T-helper 17 cell (primary cell): ENCODE results near the gene XRCC5. TPM values are rescaled to one million over a fixed set of nuclear protein-coding genes. Genes with fewer than 3 reads are reported as not detected.

ENCODE experiments used
- ATAC-seq: fragments of 150-1000 bp; cut with Tn5 transposase; 2 replicates; pipeline ENCODE4 v1.10.0; 2021; ENCODE audit warnings: mild to moderate bottlenecking, moderate library complexity
- DNase-seq, 3 donors: peaks; one replicate each; pipeline versions ENCODE4 v3.0.0 to v3.0.0-alpha.2; 2020 to 2021
- H3K9me3 ChIP-seq: one replicate; pipeline ENCODE4 v1.7.0; 2013; ENCODE audit warnings: low read length, mild to moderate bottlenecking; ENCODE audit not compliant: control insufficient read depth, poor library complexity, severe bottlenecking
- H3K27ac Mint-ChIP-seq: one replicate; pipeline ENCODE4 v1.8.0; 2022; ENCODE audit warnings: mild to moderate bottlenecking, moderate library complexity, mixed read lengths
- H3K27me3 Mint-ChIP-seq: one replicate; pipeline ENCODE4 v1.8.0; 2022; ENCODE audit warnings: mixed read lengths
- H3K36me3 Mint-ChIP-seq: one replicate; pipeline ENCODE4 v1.8.0; 2022; ENCODE audit warnings: low read depth, mixed read lengths
- H3K4me1 Mint-ChIP-seq: one replicate; pipeline ENCODE4 v1.8.0; 2022; ENCODE audit warnings: mild to moderate bottlenecking, mixed read lengths
- H3K4me3 Mint-ChIP-seq: one replicate; pipeline ENCODE4 v1.8.0; 2022; ENCODE audit warnings: mild to moderate bottlenecking, moderate library complexity, mixed read lengths
- total RNA-seq, 4 donors: library from RNA in 2 of 4; stranded (reverse) in 2 of 4; gene quantifications; one replicate each; pipeline ENCODE4 v1.2.3 and lab custom pipeline; 2022 to 2026

Gene XRCC5
- total RNA-seq, 2 donors from 2014 or later = 151 to 161 TPM

DNA sequence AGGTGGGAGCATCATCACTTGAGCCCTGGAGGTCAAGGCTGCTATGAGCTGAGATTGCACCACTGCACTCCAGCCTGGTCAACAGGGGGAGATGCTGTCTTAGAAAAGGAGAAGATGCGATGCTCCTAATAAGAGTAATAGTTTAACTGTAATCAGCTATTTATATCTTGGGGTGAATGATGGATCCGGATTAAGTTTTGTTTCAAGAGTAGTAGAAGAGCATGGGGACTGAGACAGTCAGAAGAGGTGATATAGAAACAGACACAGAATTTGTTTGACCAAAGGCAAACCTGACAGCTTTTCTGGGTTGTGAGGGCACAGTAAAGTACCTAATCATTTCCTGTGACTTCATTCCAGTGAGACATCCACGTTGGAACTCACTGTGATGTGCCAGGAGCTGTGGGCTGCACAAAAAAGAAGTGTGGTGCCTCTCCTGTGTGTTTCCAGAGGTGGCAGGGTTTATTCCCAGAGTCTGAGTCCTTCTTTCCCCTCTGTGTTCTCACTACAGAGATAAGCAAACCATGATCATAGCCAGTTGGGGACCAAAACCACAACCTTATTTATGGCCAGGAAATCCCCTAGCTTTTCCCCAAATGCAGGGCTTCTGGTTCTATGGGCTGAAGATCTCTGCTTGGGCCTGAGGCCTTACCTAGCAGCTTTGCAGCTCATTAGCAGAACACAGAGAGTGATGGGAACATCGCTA is 113.7 kb downstream of the XRCC5 start:
- Mint-ChIP-seq H3K27ac (peak overlapping the region; percentile 4), H3K4me1 (peaks cover 18% of the 10 kb centered on the region), H3K36me3 (peaks cover 4% of the 10 kb centered on the region), H3K4me3 (no peak overlapping the region), H3K27me3 (no peaks in the 10 kb centered on the region)
- DNase-seq = no peak
- ATAC-seq = peak; percentile 66
- H3K9me3 ChIP-seq = no peaks in the 10 kb centered on the region

DNA sequence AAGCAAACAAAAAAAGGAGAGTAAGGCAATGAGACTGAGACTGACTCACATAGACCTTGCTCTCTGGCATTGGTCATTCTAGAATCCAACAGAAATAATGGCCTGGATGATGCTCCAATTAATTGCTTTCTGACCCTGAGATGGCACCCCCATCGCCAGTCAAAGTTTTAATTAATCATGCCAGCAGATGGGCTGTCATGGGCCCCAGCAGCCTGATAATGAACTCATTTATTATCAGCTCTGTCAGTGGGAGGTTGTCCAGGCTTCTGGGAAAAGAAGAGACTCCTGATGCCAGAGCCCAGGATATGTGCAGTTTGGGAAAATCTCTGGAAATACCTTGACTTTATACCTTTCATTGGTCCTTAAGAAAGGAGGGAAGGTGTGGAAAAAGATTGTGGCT is 115.2 kb downstream of the XRCC5 start:
- peaks cover 4% of the 10 kb centered on the region for H3K36me3 Mint-ChIP-seq
- no peak for ATAC-seq
- no peak overlapping the region for H3K27ac Mint-ChIP-seq
- no peak overlapping the region for H3K4me3 Mint-ChIP-seq
- H3K27me3 Mint-ChIP-seq = no peaks in the 10 kb centered on the region
- no peaks in the 10 kb centered on the region for H3K9me3 ChIP-seq
- peaks cover 16% of the 10 kb centered on the region for H3K4me1 Mint-ChIP-seq
- no peak for DNase-seq

DNA sequence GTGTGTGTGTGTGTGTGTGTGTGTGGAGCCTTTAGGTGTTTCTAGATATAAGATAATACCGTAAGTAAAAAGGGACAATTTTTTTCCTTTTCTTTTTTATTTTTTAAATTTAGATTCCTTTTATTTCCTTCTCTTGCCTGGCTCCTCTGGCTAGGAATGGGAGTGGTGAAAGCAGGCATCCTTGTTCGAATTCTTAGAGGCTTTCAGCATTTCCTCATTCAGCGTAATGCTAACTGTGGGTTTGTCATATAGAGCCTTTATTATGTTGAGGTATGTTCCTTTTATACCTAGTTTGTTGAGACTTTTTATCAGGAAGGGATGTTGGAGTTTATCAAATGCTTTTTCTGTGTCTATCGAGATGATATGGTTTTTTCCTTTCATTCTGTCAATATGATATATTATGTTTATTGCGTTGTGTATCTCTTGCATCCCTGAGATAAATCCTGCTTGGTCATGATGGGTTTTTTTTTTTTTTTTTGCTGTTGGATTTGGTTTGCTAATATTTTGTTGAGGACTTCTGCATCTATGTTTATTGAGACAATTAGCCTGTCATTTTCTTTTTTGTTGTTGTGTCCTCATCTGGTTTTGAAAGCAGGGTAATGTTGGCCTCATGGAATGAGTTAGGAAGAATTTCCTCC is 120.2 kb downstream of the XRCC5 start:
- DNase-seq = no peak
- no peaks in the 10 kb centered on the region for H3K4me1 Mint-ChIP-seq
- no peak overlapping the region for H3K4me3 Mint-ChIP-seq
- ATAC-seq = no peak
- no peaks in the 10 kb centered on the region for H3K27me3 Mint-ChIP-seq
- no peak overlapping the region for H3K27ac Mint-ChIP-seq
- no peaks in the 10 kb centered on the region for H3K9me3 ChIP-seq
- peaks cover 2% of the 10 kb centered on the region for H3K36me3 Mint-ChIP-seq

DNA sequence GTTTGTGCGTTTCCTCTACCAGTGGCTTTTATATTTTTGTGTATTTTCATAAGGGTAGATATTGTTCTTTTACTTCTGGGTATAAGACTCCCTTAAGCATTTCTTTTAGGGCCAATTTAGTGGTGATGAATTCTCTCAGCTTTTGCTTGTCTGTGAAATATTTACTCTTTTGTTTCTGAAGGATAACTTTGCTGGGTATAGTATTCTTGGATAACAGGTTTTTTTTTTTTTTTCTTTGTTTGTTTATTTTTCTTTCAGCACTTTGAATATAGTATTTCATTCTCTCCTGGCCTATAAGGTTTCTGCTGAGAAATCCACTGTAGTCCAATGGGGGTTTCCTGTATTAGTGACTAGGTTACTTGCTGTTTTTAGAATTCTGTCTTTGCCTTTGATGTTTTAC is 122.7 kb downstream of the XRCC5 start:
- Mint-ChIP-seq H3K36me3 (peaks cover 2% of the 10 kb centered on the region), H3K27ac (no peak overlapping the region), H3K4me1 (no peaks in the 10 kb centered on the region), H3K4me3 (no peak overlapping the region), H3K27me3 (no peaks in the 10 kb centered on the region)
- no peaks in the 10 kb centered on the region for H3K9me3 ChIP-seq
- no peak for DNase-seq
- ATAC-seq = no peak

DNA sequence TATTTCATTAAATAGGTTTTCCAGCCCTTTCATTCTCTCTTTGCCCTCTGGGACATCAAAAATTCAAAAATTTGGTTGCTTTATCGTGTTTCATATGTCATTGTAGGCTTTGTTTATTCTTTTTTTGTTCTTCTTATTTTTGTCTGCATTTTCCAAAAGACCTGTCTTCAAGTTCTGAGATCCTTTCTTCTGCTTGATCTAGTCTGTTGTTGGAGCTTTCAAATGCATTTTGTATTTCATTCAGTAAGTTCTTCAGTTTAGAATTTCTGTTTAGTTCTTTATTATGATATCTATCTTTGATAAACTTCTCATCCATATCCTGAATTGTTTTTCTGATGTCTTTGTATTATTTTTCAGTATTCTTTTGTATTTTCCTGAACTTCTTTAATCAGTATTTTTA is 123.6 kb downstream of the XRCC5 start:
- no peak for ATAC-seq
- Mint-ChIP-seq H3K4me1 (no peaks in the 10 kb centered on the region), H3K27me3 (no peaks in the 10 kb centered on the region), H3K4me3 (no peak overlapping the region), H3K27ac (no peak overlapping the region), H3K36me3 (peaks cover 2% of the 10 kb centered on the region)
- H3K9me3 ChIP-seq = no peaks in the 10 kb centered on the region
- DNase-seq = no peak

DNA sequence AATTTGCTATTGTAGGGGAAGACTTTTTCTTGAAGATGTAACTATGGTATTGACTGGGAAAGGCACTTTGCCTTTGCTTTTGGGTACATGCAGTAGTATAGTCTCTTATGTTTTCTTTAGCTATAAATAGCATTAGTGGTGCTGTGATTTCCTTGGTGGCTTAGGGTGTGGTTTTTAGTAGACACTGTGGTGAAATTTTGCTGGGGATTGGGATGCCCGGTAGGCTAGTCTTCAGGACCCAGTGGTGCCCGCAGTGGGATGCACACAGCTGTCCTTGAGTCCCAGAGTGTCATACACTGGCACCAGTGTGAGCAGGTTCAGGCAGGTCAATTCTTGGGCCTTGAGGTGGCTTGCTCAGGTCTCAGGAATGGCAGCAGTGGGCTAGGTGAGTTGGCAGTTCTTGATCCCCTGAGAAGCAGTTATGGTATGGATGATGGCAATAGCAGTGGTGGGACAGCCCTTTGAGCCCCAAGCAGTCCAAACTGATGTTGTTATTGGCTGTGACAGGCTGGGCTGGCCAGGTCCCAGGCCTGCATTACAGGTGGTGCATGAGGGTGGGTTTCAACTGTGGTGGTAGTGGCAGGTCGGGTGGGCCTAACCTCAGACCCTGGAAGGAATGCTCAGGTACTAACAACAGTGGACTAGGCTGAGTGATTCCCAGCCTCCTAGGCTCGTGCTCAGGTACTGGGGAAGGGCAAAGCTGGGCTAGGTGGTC is 124.3 kb downstream of the XRCC5 start:
- ATAC-seq (no peak), DNase-seq (no peak)
- Mint-ChIP-seq H3K4me1 (no peaks in the 10 kb centered on the region), H3K4me3 (no peak overlapping the region), H3K36me3 (peaks cover 2% of the 10 kb centered on the region), H3K27ac (no peak overlapping the region), H3K27me3 (no peaks in the 10 kb centered on the region)
- no peaks in the 10 kb centered on the region for H3K9me3 ChIP-seq

DNA sequence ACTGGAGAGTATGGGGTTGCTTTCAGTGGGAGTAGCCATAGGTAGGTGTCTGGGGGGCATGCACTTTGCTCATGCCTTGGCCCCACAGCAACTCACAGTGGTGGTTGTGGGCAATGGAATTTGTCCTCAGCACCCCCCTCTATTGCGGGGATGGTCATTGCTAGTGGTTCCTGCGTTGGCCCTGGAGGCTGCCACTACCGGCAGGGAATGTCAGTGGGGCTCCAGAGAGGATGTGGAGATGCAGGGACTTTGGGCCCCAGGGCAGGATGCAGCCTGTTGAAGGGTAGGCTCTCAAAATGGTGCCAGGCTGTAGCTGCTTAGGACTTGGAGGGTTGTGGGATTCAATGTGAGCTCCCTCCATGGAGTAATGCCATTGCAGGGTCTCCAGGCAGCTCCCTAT is 125.0 kb downstream of the XRCC5 start:
- no peak overlapping the region for H3K27ac Mint-ChIP-seq
- DNase-seq = no peak
- H3K36me3 Mint-ChIP-seq = peaks cover 2% of the 10 kb centered on the region
- no peaks in the 10 kb centered on the region for H3K9me3 ChIP-seq
- no peak overlapping the region for H3K4me3 Mint-ChIP-seq
- ATAC-seq = no peak
- H3K27me3 Mint-ChIP-seq = no peaks in the 10 kb centered on the region
- no peaks in the 10 kb centered on the region for H3K4me1 Mint-ChIP-seq

DNA sequence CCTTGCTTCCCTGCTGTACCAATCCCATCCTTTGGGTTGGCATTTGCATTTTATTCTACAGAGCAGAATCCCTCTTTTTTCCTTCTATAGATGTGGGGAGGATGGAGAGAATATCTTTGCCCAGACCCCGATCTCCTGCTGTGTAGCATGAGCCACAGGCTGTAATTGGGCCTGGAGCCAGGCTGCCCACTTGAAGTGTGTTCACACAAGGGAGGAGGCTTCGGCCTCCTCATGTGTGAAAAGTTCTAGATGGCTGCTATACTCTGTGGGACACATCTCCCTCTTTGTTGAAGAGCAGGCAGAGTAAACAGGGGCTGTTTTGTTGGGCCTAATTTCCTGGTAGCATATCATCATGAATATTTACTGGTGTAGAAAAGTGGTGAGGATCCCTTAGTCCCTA is 126.3 kb downstream of the XRCC5 start:
- Mint-ChIP-seq H3K4me1 (no peaks in the 10 kb centered on the region), H3K27ac (no peak overlapping the region), H3K36me3 (peaks cover 2% of the 10 kb centered on the region), H3K27me3 (no peaks in the 10 kb centered on the region), H3K4me3 (no peak overlapping the region)
- no peak for ATAC-seq
- no peaks in the 10 kb centered on the region for H3K9me3 ChIP-seq
- no peak for DNase-seq

DNA sequence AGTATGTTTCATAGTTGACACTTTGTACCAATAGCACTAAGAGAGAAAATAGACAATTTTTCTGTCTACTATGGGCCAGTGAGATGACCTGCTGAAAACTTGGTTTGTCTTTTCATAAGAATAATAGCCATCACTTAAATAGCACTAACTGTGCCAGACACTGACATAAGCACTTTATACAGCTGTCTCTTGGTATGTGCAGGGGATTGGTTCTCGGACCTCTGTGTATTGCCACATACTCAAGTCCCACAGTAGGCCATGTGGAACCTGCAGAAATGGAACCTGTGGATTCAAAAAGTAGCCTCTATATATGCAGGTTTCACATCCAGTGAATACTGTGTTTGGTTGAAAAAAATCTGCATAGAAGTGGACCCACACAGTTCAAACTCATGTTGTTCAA is 126.7 kb downstream of the XRCC5 start:
- ATAC-seq (no peak), DNase-seq (no peak)
- Mint-ChIP-seq H3K27ac (no peak overlapping the region), H3K4me3 (no peak overlapping the region), H3K27me3 (no peaks in the 10 kb centered on the region), H3K4me1 (no peaks in the 10 kb centered on the region), H3K36me3 (peaks cover 2% of the 10 kb centered on the region)
- H3K9me3 ChIP-seq = no peaks in the 10 kb centered on the region

DNA sequence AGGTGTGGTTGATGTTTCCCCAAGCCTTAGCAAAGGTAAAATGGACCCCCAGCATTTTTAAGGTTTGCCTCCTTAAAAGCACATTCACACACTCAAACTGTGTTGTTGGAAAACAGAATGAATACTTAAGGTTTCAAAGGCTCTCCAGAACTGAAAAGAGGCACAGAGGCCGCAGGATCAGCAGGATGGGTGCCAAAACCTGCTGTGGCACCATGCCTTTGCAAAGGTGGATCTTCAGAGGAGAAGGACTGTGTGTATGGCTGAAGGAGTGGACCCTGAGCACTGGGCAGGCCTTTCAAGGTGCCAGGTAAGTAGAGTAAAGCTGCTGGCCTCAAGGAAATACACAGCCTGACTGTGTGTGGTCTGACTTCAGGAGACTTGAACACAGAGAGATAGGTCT is 127.3 kb downstream of the XRCC5 start:
- Mint-ChIP-seq H3K27me3 (no peaks in the 10 kb centered on the region), H3K27ac (no peak overlapping the region), H3K4me3 (no peak overlapping the region), H3K36me3 (peaks cover 2% of the 10 kb centered on the region), H3K4me1 (no peaks in the 10 kb centered on the region)
- ATAC-seq = no peak
- H3K9me3 ChIP-seq = no peaks in the 10 kb centered on the region
- DNase-seq = no peak

DNA sequence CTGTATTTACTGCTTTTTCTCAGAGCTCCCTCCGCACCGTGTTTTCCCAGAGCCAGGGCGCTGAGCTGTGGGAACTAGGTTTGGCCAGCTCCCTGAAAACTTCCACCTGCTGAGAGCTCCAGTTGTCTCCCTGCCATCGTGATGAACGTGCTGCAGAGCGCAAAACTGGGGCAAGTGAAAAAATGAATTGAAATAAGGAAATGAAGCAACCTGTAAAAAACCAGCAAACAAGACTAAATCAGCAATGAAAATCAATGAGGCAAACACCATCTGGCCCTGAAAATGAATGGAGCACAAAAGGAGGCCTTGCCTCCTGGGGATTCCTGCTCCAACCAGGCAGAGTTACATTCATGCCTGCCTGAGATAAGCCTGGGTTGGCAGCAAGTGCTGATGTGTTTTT is 133.2 kb downstream of the XRCC5 start:
- no peak overlapping the region for H3K4me3 Mint-ChIP-seq
- no peaks in the 10 kb centered on the region for H3K36me3 Mint-ChIP-seq
- no peaks in the 10 kb centered on the region for H3K27me3 Mint-ChIP-seq
- ATAC-seq (no peak), DNase-seq (no peak)
- no peaks in the 10 kb centered on the region for H3K4me1 Mint-ChIP-seq
- H3K27ac Mint-ChIP-seq = no peak overlapping the region
- H3K9me3 ChIP-seq = no peaks in the 10 kb centered on the region

DNA sequence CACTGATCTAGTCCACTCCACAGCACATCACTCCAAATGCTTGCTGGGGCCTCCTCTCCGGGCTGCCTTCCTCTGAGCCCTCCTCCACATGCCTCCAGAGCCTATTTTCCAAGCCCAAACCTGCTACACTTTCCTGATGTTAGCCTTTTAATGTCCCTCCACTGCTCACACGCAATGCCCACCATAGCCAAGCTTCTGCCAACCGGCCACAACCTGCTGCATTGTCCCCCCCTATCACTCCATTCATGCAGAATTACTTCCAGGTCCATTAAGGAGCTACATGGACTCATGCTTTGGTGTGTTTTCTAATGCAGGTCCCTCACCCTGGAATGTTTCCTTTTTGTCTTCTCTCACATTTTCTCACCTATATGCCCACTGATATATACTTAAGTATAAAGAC is 133.9 kb downstream of the XRCC5 start:
- ATAC-seq = no peak
- H3K27ac Mint-ChIP-seq = no peak overlapping the region
- H3K27me3 Mint-ChIP-seq = no peaks in the 10 kb centered on the region
- DNase-seq = no peak
- no peaks in the 10 kb centered on the region for H3K9me3 ChIP-seq
- no peak overlapping the region for H3K4me3 Mint-ChIP-seq
- H3K36me3 Mint-ChIP-seq = no peaks in the 10 kb centered on the region
- H3K4me1 Mint-ChIP-seq = no peaks in the 10 kb centered on the region

DNA sequence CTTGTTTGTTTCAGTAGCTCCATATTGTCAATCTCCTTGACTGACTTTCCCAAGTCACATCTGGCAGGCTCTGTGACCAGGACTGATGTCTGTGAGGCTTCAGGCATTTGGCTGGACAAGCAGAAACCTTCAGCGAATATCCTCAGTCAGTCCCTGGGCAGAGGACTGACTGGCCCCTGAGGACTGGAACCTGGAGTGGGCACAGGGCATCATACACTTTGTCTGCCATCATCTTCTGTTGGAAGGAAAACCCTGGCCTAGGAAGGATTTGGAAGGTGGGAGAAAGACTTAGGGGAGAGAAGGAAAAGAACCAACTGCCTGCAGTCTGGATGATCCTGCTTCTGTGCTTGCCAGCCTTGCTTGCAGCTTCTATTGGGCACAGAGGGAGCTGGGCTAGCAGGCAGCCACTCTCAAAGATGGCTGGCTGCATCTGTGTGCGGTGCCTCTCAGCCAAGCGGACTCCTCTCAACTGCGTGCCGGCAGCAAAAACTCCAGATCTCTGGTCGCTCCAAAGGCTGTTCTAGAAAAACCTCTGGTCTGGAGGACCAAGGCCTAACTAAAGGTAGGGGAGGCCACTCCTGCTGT is 136.3 kb downstream of the XRCC5 start:
- DNase-seq (no peak), ATAC-seq (no peak)
- H3K36me3 Mint-ChIP-seq = no peaks in the 10 kb centered on the region
- H3K4me1 Mint-ChIP-seq = no peaks in the 10 kb centered on the region
- no peaks in the 10 kb centered on the region for H3K27me3 Mint-ChIP-seq
- no peak overlapping the region for H3K4me3 Mint-ChIP-seq
- H3K9me3 ChIP-seq = no peaks in the 10 kb centered on the region
- no peak overlapping the region for H3K27ac Mint-ChIP-seq
